IMR-90 (cell line): ENCODE results near the gene FNDC3B. TPM values are rescaled to one million over a fixed set of nuclear protein-coding genes. Genes with fewer than 3 reads are reported as not detected.

Experiments used
- ATAC-seq: fragments of 200-7000 bp; cut with Tn5 transposase; 2 replicates; pipeline ENCODE4 v1.9.1; 2020; ENCODE audit warnings: low read depth, mild to moderate bottlenecking, moderate library complexity
- BruUV-seq: library from RNA; stranded (reverse); fragments of 400-500 nt; replicated peaks from 2 replicates; lab custom pipeline; 2021; lab: Mats Ljungman, UMichigan
- CTCF ChIA-PET: fragments of 300-600 bp; formaldehyde crosslinking; extraction: SDS; loops from one replicate; lab custom pipeline; 2021; ENCODE audit warnings: antibody characterized with exemption; lab: Yijun Ruan, JAX
- POLR2A ChIA-PET: fragments of 300-600 bp; sonication (Branson Sonifier 250); formaldehyde crosslinking; loops from one replicate; lab custom pipeline; 2022; ENCODE audit warnings: antibody characterized with exemption; ENCODE audit not compliant: unreplicated experiment; lab: Charles Lee
- DNase-seq: peaks from one replicate; pipeline ENCODE4 v3.0.0; 2013
- H2AFZ ChIP-seq: replicated peaks from 2 replicates; pipeline ENCODE3; 2013; ENCODE audit warnings: low read length, mild to moderate bottlenecking; ENCODE audit not compliant: poor library complexity
- H2AK5ac ChIP-seq: 2 replicates; pipeline ENCODE4 v1.6.1; 2013; ENCODE audit warnings: low read depth, low read length, inconsistent platforms
- H2AK9ac ChIP-seq: replicated peaks from 2 replicates; pipeline ENCODE3; 2013; ENCODE audit warnings: mild to moderate bottlenecking, low read depth, low read length, moderate library complexity; ENCODE audit not compliant: poor library complexity
- H2BK120ac ChIP-seq: 2 replicates; pipeline ENCODE4 v1.6.1; 2013; ENCODE audit warnings: low read depth, low read length, inconsistent platforms
- H2BK15ac ChIP-seq: 3 replicates; pipeline ENCODE4 v1.6.1; 2013; ENCODE audit warnings: low read depth, low read length, inconsistent platforms
- H2BK20ac ChIP-seq: 2 replicates; pipeline ENCODE4 v1.6.1; 2013; ENCODE audit warnings: low read depth, mild to moderate bottlenecking, inconsistent platforms, low read length, moderate library complexity
- H2BK5ac ChIP-seq: 2 replicates; pipeline ENCODE4 v1.6.1; 2013; ENCODE audit warnings: mild to moderate bottlenecking, low read depth, low read length, inconsistent platforms; ENCODE audit not compliant: poor library complexity, severe bottlenecking
- H3K14ac ChIP-seq: replicated peaks from 2 replicates; pipeline ENCODE4 v1.6.1; 2013; ENCODE audit warnings: low read depth, low read length, inconsistent platforms
- H3K18ac ChIP-seq: 2 replicates; pipeline ENCODE4 v1.6.1; 2013; ENCODE audit warnings: low read depth, low read length, control low read depth
- H3K23ac ChIP-seq: 2 replicates; pipeline ENCODE4 v1.6.1; 2013; ENCODE audit warnings: low read depth, low read length, inconsistent platforms
- H3K27ac ChIP-seq: 2 replicates; pipeline ENCODE4 v1.5.1; 2013; ENCODE audit warnings: mild to moderate bottlenecking, control low read depth, low read length; ENCODE audit not compliant: insufficient read depth
- H3K27me3 ChIP-seq: 2 replicates; pipeline ENCODE4 v1.6.1; 2013; ENCODE audit warnings: low read length; ENCODE audit not compliant: control insufficient read depth, insufficient read depth
- H3K36me3 ChIP-seq: 2 replicates; pipeline ENCODE4 v1.6.1; 2013; ENCODE audit warnings: low read length, mixed read lengths; ENCODE audit not compliant: control insufficient read depth, insufficient read depth
- H3K4ac ChIP-seq: 2 replicates; pipeline ENCODE4 v1.6.1; 2013; ENCODE audit warnings: low read depth, low read length, inconsistent platforms
- H3K4me1 ChIP-seq: 2 replicates; pipeline ENCODE4 v1.6.1; 2013; ENCODE audit warnings: low read length, mixed read lengths; ENCODE audit not compliant: control insufficient read depth, insufficient read depth
- H3K4me2 ChIP-seq: 2 replicates; pipeline ENCODE4 v1.6.1; 2013; ENCODE audit warnings: low read depth, mild to moderate bottlenecking, control low read depth, low read length, moderate library complexity
- H3K4me3 ChIP-seq: 2 replicates; pipeline ENCODE4 v1.5.1; 2013; ENCODE audit warnings: low read depth, mild to moderate bottlenecking, control low read depth, low read length, moderate library complexity; ENCODE audit not compliant: insufficient read depth
- H3K56ac ChIP-seq: 2 replicates; pipeline ENCODE4 v1.6.1; 2013; ENCODE audit warnings: low read length, inconsistent platforms; ENCODE audit not compliant: insufficient read depth; ENCODE audit errors: extremely low read depth
- H3K79me1 ChIP-seq, 2 experiments: 2 replicates each; pipeline ENCODE4 v1.6.1; 2013; ENCODE audit warnings: low read length in 2 of 2, inconsistent platforms in 1 of 2, low read depth in 1 of 2
- H3K9ac ChIP-seq: 2 replicates; pipeline ENCODE4 v1.6.1; 2013; ENCODE audit warnings: low read depth, low read length, control low read depth
- H3K9me1 ChIP-seq: 2 replicates; pipeline ENCODE4 v1.6.1; 2013; ENCODE audit warnings: low read length, inconsistent platforms; ENCODE audit not compliant: insufficient read depth
- H3K9me3 ChIP-seq: 2 replicates; pipeline ENCODE4 v1.6.1; 2013; ENCODE audit warnings: low read length; ENCODE audit not compliant: control insufficient read depth, insufficient read depth
- H4K20me1 ChIP-seq: 2 replicates; pipeline ENCODE4 v1.6.1; 2013; ENCODE audit warnings: low read length, inconsistent platforms; ENCODE audit not compliant: insufficient read depth
- H4K5ac ChIP-seq: 2 replicates; pipeline ENCODE4 v1.6.1; 2013; ENCODE audit warnings: mild to moderate bottlenecking, low read depth, low read length, control low read depth
- H4K8ac ChIP-seq, 2 experiments: 2 replicates each; pipeline ENCODE4 v1.6.1; 2013; ENCODE audit warnings: low read depth in 2 of 2, low read length in 2 of 2, control low read depth in 1 of 2, inconsistent platforms in 1 of 2
- H4K91ac ChIP-seq: 2 replicates; pipeline ENCODE4 v1.6.1; 2013; ENCODE audit warnings: low read depth, low read length, inconsistent platforms; ENCODE audit not compliant: insufficient read depth
- BHLHE40 ChIP-seq: fragments of 150-350 bp; IDR thresholded peaks from 2 replicates; pipeline ENCODE4 v1.6.1; 2016; ENCODE audit warnings: mild to moderate bottlenecking, low read depth, low read length
- CEBPB ChIP-seq: IDR thresholded peaks from 2 replicates; pipeline ENCODE4 v1.6.1; 2012; ENCODE audit warnings: low read depth, low read length, improper control_type of control experiment
- FOS ChIP-seq: fragments of 150-350 bp; IDR thresholded peaks from 2 replicates; pipeline ENCODE4 v1.6.1; 2016; ENCODE audit warnings: low read depth, low read length
- POLR2A ChIP-seq: IDR thresholded peaks from 2 replicates; pipeline ENCODE4 v1.6.1; 2012; ENCODE audit warnings: mild to moderate bottlenecking, low read depth, low read length
- RAD21 ChIP-seq: IDR thresholded peaks from 2 replicates; pipeline ENCODE4 v1.6.1; 2012; ENCODE audit warnings: low read length, improper control_type of control experiment
- SMC3 ChIP-seq: fragments of 150-350 bp; IDR thresholded peaks from 2 replicates; pipeline ENCODE4 v1.6.1; 2016; ENCODE audit warnings: low read depth, mild to moderate bottlenecking, antibody characterized with exemption, low read length, moderate library complexity
- WGBS, 2 experiments: methylation state at CpG; one replicate each; pipeline versions ENCODE4 v1.1.5 to v1.1.7; 2013; ENCODE audit warnings: missing lambda C conversion rate in 2 of 2; ENCODE audit not compliant: insufficient read length in 1 of 2; ENCODE audit errors: extremely low coverage in 2 of 2; 5-methylcytosine and 5-hydroxymethylcytosine counted together
- dilution Hi-C: fragments of 300-500 bp; cut with HindIII; formaldehyde crosslinking; loops from one replicate; pipeline ENCODE4 v1.14.3; 2018; ENCODE audit warnings: low sequenced_read_pairs; ENCODE audit not compliant: unreplicated experiment
- in situ Hi-C: fragments of 300-500 bp; cut with MboI; formaldehyde crosslinking; loops from 3 replicates; pipeline ENCODE4 v1.14.3; 2019; ENCODE audit warnings: low sequenced_read_pairs, inconsistent platforms, mixed read lengths
- intact Hi-C: fragments of 100-400 bp; cut with micrococcal nuclease; formaldehyde crosslinking; loops from 2 replicates; pipeline ENCODE4 v1.10.0; 2022
- polyA plus RNA-seq, 3 experiments: library from polyadenylated mRNA; depleted of rRNA; stranded (reverse); fragments of >200 nt; gene quantifications; 2 replicates each; pipeline ENCODE4 v1.2.3, GENCODE V29; 2012; ENCODE audit warnings: low replicate concordance in 1 of 3
- total RNA-seq: library from RNA; depleted of rRNA; stranded (reverse); fragments of >200 nt; gene quantifications from 2 replicates; pipeline ENCODE4 v1.2.3, GENCODE V29; 2012

FNDC3B gene
- total and polyA plus RNA-seq, 2 of the 4 experiments (the other 2 are of a cell fraction), result 23.9 to 150 TPM

DNA sequence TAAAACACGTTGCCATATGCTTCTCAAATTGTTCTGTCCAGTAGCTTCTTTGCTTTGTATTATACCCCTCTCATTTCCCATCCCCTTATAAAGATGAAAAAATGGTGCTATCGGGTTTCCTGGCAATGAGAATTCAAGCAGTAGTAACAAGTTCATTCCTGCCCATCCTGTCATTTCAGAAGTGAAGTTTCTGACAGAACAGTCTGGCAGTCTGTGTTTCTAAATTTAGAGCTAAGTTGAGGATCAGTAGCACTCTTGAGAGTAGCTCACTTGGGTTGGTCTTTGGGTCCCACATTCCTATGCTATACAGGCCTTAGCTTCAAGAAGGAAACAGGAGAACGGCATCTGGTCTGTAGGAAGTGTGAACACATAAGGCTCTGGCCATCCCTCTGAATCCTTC, 274.3 kb downstream of the FNDC3B start:
- Histone ChIP-seq H3K27ac (peak overlapping the region; percentile 14; the same call in 1 of the 2 replicates), H3K4ac (peak overlapping the region; percentile 18; the same call in 1 of the 2 replicates), H3K4me3 (no peak overlapping the region), H3K4me2 (no peak overlapping the region), H3K18ac (no peak overlapping the region), H2BK120ac (no peak overlapping the region), H3K9me3 (no peaks in the 10 kb centered on the region), H2AFZ (no peak overlapping the region), H3K56ac (no peak overlapping the region), H3K4me1 (peaks cover 26% of the 10 kb centered on the region), H4K5ac (no peak overlapping the region), H2BK20ac (no peak overlapping the region), H3K36me3 (peaks cover 36% of the 10 kb centered on the region), H3K79me1 (peaks cover 28 to 73% of the 10 kb centered on the region in 2 experiments), H3K27me3 (no peaks in the 10 kb centered on the region), H3K23ac (peak overlapping the region; percentile 29; the same call in 1 of the 2 replicates), H4K20me1 (peaks cover 6% of the 10 kb centered on the region; the same call in 1 of the 2 replicates), H2BK5ac (no peak overlapping the region), H3K14ac (peak overlapping the region; percentile 28; the same call in 1 of the 2 replicates), H4K91ac (no peak overlapping the region), H3K9me1 (peaks cover 29% of the 10 kb centered on the region), H2BK15ac (no peak overlapping the region; the same call in 2 of the 3 replicates), H2AK5ac (no peak overlapping the region), H3K9ac (no peak overlapping the region), H2AK9ac (no peak overlapping the region), H4K8ac (no peak overlapping the region)
- BruUV-seq, result no TSS peak
- intact Hi-C loops, result no loop called here
- CTCF ChIA-PET, result interaction anchor here (0.6 kb wide), 1 partner anchor 1766 kb away, joined by 4 read pairs; no protein-coding TSS in a partner anchor
- ATAC-seq (no peak), DNase-seq (peak; percentile 16)
- POLR2A ChIA-PET, result no interaction called here
- no CpG with 5 or more reads among the region's 3 CpGs for WGBS, 2 experiments
- dilution Hi-C loops, result no loop called here
- TF ChIP-seq FOS (no peak), BHLHE40 (no peak), RAD21 (no peak), SMC3 (no peak), POLR2A (no peak), CEBPB (no peak)
- in situ Hi-C loops, result no loop called here
